COLO829 (cell line): ENCODE results near the gene CSF2.
"Not testable (repeated sequence)": the region's sequence is repeated elsewhere in the genome, so short reads cannot be mapped to it uniquely, and the experiment has no call there.

Experiments used
- DNase-seq: peaks from one replicate; pipeline ENCODE4 v3.0.0; 2012; ENCODE audit warnings: low spot score

CSF2 gene

DNA sequence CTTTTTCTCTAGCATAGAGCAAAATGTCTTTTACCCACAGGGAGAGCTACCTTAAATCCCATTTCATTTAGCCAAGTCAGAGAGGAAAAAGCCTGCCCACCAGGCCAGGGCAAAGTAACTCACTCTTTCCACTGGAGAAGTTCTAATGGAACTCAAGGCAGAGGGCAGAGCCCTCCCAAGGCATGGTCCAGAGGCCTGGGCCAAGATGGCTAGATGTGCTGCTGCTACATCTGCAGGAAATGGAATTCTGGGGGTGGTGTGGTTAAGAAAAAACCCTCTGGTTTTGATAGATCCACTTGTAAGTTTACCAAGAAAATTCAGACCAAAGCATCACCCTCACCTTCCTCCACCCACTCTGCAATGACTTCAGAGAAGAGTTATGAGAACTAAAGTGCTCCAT lies 37.3 kb downstream of the CSF2 start:
- no peak for DNase-seq

DNA sequence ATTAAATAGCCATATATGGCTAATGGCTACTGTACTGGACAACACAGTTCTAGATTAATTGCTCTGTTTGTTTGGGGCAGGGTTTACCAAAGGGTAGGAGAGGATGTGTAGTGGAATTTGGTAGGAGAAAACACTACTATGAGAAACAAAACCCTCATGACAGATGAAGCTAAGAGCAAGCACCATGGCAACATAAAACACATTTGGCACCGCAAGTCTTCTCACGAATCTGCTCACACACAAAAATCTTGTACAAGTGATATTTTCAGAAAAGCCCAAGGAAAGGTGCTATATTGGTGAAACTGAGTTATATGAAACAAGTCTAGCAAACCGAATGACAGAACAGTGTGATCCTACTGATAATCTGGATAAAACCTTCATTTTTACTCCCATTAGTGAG lies 38.5 kb downstream of the CSF2 start:
- no peak for DNase-seq

DNA sequence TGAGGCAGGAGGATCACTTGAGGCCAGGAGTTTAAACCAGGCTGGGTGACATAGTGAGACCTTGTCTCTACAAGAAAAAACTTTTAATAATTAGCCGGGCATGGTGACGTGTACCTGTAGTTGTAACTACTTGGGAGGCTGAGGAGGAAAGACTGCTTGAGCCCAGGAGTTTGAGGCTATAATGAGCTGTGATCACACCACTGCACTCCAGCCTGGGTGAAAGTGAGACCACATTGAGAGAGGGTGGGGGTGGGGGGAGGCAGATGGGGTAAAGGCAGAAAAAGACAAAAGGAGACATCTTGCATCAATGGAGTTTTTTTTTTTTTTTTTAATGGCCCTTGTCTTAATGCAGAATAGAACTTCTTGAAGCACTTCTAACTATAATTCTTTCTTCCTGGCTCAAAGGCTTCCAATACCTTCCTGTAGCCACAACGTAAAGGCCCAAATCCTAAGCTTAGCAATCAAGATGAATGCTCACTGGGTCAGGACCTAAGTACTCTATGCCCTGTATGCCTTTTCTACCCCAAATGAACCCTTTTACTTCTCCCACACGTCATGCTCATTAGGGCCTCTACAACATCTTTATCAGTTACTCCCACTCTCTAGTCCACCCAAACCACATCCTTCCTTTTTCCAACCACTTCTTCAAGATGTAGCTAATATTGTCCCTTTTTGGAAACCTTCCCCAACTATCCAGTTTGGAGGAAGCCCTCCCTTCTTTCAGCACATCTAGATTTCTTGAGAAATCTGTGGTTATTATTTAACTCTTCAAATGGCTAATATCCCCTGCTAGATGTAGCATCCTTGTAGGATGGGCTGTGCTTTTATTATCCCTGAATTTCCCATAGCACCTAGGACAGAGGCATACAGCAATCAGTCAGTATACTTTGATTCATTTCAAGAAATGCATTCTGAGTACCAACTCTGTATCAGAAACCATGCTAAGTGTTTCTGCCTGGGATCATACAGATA lies 40.8 kb downstream of the CSF2 start:
- DNase-seq, result no peak

DNA sequence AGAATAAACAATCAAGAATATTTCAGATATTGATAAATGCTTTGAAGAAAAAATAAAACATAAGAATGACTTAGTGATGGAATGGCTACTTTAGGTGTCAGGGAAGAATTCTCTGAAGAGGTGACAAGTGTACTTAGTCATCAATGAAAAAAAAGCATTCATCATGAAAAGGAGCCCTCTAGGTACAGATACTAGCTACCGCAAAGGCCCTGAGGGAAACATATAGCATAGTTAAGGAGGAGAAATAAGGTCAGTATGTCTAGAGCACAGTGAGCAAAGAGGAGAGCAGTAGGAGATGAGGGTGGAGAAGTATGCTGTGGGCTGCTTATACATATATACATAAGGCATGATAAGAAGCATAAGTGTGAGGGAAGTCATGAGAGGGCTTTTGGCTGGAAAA lies 41.8 kb downstream of the CSF2 start:
- no peak for DNase-seq

DNA sequence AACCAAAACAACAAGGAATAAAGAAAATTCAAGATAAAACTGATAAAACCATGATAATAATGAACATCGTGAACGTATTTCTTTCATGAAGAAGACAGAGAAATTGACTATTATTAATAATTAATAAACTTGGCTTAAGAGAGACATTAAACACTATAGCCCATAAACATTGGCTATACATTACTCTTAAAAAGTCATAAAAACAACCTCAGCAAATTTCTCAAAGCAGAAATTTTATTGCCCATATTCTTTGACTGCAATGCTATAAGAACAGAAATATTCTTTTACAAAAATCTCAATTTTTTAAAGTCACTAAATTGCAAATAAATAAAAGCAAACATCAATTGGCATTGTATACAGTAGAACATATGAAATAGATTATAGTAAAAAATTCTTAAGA lies 42.5 kb downstream of the CSF2 start:
- DNase-seq, result no peak

DNA sequence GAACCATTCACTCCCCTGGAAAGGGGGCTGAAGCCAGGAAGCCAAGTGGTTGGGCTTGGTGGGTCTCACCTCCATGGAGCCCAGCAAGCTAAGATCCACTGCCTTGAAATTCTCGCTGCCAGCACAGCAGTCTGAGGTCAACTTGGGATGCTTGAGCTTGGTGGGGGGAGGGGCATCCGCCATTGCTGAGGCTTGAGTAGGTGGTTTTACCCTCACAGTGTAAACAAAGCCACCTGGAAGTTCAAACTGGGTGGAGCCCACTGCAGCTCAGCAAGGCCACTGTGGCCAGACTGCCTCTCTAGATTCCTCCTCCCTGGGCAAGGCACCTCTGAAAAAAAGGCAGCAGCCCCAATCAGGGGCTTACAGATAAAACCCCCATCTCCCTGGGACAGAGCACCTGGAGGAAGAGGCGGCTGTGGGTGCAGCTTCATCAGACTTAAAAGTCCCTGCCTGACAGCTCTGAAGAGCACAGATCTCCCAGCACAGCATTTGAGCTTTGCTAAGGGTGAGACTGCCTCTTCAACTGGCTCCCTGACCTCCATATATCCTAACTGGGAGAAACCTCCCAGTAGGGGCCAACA lies 43.4 kb downstream of the CSF2 start:
- DNase-seq, result not testable (repeated sequence)

DNA sequence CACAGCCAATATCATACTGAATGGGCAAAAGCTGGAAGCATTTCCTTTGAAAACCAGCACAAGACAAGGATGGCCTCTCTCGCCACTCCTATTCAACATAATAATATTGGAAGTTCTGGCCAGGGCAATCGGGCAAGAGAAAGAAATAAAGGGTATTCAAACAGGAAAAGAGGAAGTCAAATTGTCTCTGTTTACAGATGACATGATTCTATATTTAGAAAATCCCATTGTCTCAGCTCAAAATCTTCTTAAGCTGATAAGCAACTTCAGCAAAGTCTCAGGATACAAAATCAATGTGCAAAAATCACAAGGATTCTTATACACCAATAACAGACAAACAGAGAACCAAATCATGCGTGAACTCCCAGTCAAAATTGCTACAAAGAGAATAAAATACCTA lies 47.1 kb downstream of the CSF2 start:
- not testable (repeated sequence) for DNase-seq

DNA sequence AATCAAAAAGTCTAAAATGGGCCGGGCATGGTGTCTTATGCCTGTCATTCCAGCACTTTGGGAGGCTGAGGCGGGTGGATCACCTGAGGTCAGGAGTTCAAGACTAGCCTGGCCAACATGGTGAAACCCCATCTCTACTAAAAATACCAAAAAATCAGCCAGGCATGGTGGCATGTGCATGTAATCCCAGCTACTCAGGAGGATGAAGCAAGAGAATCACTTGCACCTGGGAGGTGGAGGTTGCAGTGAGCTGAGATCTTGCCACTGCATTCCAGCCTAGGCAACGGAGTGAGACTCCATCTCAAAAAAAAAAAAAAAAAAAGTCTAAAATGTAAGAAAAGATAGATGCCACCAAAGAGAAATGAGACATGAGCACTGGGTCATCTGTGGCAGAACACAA lies 49.4 kb downstream of the CSF2 start:
- not testable (repeated sequence) for DNase-seq

DNA sequence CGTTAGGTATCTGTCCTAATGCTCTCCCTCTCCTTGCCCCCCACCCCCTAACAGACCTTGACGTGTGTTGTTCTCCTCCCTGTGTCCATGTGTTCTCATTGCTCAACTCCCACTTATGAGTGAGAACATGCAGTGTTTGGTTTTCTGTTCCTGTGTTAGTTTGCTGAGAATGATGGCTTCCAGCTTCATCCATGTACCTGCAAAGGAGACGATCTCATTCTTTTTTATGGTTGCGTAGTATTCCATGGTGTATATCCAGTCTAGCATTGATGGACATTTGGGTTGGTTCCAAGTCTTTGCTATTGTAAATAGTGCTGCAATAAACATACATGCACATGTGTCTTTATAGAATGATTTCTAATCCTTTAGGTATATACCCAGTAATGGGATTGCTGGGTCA lies 50.0 kb downstream of the CSF2 start:
- not testable (repeated sequence) for DNase-seq
